HG03175 (cell line): ENCODE data around the gene PLCB1.

Experiments used
- ATAC-seq: cut with Tn5 transposase; IDR thresholded peaks from one replicate; pipeline ENCODE4 v1.9.1; 2021; ENCODE audit warnings: mild to moderate bottlenecking, moderate library complexity; ENCODE audit not compliant: unreplicated experiment

Gene PLCB1

DNA sequence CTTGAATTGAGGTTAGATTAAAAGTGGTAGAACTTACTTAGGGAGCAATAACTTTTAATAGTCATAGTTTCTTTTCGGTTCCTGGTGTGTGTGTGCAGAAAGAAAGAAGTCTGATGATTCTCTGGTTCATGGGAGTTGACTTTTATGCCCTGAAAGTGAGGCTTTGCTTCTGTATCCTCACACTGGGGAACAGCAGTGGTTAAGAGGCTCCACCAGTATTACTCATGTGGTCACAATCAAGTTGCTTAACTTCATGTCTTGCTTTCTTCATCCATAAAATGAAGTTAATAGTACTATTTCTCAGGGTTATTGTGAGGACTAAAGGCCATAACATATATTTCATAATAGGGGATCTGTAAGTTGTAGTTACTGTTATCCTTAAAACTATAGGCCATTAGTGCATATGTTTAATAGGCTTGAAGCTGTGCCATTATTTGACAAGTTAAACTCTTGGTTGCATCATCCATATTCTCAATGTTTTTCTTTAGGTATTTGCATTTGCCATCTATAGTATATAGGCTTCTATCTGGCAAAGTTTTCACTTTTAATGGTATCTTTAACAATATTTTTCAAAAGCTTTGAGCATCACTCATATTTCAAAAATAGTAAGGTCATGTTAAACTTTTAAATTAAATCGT, 262.4 kb downstream of the PLCB1 start:
- ATAC-seq: peak; percentile 86

DNA sequence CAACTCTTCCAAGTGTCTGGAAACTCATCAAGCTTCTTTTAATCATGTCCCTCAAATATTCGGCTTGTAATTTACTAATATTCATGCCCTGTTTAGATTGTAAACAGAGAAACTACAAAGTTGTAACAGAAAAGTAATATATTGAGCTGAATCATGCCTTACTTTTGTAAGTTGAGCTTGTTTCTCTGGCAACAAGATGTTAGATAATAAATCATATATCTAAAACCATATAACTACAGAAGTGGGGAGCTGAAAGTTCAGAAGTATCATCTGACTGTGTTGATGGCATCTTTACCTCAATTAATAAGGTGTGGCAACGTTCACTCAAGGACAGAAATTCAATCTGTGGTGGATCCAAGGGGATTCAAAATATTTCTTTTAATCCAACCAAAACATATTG, 263.9 kb downstream of the PLCB1 start:
- ATAC-seq: no peak

DNA sequence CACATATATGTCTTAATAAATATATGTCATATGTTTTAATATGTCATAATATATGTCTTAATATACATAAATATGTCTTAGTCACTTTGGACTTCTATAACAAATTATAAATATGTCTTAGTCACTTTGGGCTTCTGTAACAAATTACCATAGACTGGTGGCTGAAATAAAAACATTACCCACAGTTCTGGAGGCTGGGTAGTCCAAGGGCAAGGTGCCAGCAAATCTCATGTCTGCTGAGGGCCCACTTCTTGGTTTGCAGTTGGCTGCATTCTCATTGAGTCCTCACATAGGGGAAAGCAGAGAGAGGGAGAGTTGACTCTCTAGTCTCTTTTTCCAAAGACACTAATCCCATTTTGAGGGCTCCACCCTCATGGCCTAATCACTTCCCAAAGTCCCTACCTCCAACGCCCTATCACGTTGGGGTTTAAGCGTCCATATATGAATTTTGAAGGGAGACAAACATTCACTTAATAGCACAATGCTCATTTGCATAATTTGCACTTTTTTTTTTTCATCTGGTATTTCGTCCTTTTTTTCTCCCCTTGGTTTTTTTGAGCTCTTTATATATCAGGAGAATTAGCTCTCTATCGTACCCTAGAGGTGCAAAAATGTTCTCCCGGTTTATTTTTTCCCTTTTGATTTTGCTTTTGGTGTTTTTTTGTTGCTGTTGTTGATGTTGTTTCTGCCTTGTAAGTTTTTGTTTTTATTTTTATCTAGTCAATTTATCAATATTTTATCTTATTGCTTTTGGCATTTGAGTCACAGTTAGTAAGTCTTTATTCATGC, 266.4 kb downstream of the PLCB1 start:
- no peak for ATAC-seq

DNA sequence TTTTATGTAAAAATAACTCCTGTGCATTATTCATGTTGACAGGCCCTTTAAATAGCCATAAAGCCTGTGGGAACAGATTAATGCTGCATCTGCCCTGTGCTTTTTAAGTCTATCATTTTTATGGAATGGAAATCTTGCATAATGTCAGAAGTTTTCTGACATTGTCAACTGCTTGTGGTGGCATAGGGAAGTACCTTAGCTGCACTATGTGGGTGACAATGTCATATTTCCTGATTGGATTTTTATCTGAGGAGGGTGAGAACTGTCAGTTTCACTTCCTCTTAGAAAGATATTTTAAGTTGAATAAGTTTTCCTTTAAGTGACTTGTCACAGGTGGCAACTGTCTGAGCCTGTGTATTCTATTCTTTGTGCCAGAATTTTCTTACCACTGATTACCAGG, 267.9 kb downstream of the PLCB1 start:
- peak; percentile 100 for ATAC-seq

DNA sequence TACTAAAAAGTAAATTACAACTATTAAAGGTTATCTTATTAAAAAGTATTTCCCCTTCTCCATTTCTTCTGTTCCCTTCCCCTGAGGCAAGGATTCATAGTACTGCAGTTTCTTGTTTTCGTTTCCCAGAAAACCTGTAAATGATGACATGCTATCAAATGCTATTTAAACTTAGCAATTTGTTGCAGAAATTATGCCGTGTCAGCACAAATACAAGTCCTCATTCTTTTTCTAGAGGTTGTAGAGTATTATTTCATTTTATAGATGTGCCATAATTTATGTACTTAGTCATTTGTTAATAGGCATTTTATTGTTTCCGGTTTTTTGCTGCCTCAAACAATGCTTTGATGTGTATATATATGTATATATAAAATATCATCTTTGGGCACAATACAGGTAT, 268.4 kb downstream of the PLCB1 start:
- no peak for ATAC-seq

DNA sequence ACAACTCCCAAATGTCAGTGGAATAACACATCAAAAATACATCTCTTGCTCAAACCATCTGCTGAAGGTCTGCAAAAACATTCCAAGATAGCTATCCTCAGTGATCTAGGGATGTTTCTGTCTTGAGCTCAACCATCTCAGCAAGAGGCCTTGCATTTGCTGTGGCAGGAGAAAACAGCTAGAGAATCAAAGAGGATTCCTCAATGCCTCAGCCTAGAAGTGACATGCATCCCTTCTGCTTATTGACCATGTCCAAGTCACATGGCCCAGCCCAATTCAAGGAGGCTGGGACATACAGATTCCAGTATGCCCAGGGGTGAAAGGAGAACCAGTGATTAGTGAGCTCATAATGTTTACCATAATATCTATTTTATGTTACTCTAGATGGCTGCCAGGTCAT, 269.5 kb downstream of the PLCB1 start:
- ATAC-seq: no peak

DNA sequence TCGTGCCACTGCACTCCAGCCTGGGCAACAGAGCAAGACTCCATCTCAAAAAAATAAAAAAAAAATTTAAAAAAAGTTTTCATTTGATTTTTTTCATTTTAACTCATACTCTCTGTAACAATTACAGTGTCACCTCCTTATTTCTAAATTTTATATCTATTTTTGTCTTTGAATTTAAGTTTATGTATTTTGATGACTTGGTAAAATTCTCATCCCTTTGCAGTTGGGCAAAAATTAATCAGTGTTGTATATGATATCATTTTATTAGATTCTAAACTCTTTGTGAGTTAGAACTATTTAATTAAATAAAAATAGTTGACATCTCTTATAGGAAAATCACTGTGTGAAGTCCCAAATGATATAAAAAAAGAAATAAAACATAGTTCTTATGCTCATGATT, 270.7 kb downstream of the PLCB1 start:
- no peak for ATAC-seq

DNA sequence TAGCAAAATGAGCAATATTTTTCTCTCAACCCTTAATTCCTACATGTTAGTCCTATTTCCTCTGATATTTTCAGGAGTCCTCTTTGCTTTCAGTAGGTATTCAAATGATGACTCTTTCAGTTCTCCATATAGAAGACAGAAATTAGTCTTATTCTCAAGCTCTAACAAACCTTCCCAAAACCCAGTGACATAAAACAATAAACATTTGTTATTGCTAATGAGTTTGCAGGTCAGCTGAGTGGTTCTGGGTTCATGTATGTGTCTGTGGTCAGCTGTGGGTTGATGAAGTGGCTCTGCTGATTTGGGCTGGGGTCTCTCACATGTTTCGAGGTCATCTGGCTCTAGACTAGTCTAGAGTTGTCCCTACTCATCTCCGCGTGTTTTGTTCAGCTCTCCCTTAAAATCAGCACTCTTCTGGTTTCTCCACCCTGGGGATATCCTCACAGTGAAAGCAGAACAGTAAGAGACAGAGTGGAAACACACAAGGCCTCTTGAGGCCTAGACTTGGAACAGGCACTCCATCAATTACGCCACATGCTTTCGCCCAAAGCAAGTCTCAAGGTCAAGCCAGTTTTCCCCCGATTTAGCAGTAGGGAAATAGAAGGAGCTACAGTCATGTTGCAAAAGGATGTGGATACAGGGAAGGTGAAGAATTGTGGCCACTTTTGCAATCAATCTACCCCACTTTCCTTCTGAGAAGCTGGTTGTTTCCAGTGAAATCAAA, 273.0 kb downstream of the PLCB1 start:
- ATAC-seq: no peak

DNA sequence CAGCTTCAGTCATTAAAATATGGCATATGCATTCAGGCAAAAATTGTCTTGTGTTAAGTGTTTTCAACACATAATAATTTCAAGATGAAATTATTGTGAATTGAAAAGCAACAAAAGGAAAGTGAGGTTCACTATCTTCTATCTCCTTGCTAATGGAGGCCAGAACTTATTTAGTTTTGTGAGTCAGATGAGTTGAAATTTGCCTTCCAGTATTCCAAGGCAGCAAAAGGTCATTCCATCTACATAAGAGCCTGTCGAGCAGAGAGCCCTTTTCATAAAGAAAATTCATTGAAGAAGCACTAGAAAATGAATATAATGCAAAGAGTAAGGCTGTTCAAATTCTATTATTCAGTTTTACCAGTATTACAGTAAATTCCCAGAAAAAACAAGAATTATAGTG, 274.3 kb downstream of the PLCB1 start:
- ATAC-seq: no peak

DNA sequence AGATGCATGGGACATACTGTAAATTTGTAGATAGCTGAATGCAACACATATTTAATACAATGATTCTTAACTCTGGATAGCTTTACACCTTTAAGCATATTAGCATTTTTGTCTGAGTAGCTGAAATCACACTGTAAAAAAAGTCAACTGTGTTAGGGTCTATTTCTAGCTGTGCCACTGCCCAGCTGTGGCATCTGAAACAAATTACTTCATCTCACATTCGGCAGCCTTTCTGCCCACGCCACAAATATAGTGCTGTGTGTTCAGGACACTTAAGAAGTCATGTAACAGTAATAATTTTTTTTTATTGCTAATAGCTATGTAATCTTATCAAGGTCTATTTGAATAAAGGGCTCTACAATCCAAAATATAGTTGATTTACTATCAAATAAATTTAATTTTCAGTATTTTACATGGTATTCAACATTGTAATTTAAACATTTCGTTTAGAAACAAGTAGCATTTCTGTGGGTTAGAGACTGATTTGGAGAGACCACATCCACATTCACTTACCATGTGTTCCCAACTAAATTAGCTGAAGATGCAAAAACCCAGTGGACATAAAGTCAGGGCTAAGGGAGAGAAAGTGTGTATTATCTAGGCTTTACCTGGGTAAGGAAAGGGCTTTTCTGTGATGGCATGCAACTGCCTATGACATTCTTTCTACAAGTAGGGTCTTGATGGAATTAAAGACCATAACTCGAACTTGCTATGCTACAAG, 276.7 kb downstream of the PLCB1 start:
- no peak for ATAC-seq

DNA sequence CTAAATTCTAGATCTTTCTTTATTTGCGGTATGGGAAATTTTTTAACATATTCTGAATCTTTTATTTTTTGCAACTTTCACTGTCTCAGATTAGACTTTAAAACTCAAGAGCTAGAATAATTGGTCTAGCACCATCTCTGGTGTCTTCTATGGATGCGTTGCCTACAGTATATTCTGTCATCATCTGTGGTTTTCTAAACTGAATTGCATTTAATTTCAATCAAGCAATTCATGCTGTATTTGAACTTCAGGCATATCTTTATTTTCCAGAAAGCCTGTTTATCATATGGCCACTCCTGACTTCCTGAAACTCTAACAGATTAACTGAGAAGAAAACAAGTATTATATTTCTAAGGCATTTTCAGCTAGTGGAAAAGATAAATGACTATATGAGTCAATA, 281.6 kb downstream of the PLCB1 start:
- no peak for ATAC-seq

DNA sequence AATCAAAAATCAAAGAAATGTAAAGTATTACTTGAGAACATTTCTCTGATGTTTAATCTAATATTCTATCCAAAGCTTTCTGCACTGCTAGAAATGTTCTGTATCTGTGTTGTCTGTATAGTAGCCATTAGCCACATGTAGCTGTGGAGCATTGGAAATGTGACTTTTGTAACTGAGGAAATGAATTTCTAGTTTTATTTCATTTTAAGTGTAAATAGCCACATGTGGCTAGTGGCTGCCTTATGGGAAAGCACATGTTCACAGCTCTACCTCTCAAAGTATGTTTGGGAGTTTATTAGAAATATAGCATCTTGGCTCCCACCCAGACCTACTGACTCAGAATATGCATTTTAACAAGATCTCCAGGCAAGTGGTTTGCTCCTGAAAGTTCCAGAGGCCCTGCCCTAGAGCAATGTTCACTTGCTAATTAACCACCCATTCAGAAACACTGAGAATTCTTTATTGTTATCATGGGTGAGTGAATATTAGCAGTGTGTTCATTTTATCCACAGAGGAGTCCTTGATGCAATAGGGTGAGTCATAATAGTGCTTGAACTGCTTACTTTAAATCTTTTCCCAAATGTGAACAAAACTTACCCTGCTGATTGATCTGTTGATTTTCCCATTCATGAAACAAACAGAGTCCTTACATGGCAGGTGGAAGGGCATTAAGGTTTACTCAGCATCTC, 282.7 kb downstream of the PLCB1 start:
- no peak for ATAC-seq

DNA sequence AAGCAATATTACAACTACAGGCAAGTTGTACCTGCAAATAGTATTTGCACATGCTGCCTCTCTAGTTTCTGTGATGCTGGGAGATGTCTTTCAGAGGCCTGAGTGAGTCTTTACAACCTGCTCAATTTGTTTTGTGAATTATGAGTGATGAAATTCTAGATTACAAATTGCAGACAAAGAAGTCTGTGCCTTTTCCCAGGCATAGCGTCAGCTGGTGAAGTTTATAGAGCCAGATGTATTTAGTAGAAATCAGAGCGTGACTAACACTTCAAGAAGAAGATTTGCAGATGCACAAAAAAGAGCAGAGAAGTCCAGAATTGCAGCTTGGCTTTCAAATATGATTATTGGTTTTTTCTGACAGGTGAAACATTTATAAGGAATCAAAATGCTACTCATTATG, 289.9 kb downstream of the PLCB1 start:
- ATAC-seq: no peak

DNA sequence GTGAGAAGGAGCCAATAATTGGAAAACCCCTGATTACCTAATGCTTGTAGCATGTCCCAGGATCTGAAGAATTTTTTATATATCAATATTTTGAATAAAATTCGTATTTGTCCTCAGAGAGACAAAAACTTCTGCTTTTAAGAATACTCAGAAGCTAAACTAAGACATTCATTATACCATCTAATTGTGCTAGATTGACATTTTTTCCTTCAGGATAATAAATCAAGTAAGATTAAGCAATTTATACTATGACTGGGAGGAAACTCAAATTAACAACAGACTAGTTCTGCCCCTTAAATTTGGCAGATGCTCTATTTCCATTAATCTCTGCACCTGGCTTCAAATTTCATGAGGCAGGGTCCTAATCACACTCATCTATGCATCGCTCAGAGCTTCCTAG, 291.4 kb downstream of the PLCB1 start:
- ATAC-seq: no peak

DNA sequence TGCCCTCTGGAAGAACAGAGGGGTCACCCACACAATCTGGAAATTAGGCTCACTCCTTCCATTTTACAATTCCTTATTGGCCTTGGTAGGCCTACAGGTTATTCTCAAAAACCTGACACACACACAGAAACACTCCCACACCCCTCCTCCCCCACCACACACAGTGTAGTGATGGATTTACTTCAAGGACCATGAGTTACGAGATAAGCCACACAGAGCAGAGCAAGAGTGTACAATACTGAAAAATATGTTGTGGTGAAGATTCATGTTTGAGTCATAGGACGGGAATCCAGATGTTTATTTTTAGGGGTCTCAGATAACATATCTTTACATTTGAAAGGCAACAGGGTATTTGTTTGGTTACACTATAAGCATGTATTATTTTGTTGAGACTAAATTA, 291.9 kb downstream of the PLCB1 start:
- ATAC-seq: no peak

DNA sequence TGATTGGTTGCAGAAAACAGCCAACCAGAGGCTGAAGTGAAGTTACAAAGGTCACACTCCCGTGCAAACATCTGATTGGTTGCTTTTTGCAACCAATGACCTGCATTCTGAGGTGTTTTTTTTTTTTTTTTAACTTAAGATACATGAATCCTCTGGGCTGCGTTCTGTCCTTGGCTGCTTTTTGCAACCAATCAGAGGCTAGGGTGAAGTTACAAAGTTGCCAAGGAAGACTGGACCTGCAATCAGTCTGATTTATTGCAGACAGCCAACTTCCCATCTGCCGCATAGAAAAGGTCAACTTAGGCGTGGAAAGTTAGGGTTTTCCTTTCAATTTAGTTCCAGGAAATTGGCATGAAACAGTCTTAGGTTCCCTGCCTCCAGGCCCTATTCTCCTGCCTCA, 292.9 kb downstream of the PLCB1 start:
- ATAC-seq: no peak

DNA sequence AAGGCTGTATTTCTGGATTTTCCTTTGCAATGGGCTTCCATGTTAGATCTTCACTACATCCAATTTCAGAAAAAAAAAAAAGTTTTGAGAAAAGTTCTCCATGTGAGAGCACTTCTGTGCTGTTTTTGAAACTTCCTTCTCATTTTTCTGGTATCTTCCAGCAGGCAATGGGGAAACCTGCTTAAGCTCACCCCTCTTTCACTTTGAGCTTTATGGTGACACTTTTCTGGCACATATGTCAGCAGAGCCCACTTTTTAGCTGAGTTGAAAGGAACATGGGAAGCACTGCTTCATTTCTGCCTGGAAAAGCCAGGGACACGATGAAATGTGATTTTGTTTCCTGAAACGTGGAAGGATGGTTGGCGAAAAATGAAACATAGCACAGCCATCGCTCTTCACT, 293.7 kb downstream of the PLCB1 start:
- ATAC-seq: no peak

DNA sequence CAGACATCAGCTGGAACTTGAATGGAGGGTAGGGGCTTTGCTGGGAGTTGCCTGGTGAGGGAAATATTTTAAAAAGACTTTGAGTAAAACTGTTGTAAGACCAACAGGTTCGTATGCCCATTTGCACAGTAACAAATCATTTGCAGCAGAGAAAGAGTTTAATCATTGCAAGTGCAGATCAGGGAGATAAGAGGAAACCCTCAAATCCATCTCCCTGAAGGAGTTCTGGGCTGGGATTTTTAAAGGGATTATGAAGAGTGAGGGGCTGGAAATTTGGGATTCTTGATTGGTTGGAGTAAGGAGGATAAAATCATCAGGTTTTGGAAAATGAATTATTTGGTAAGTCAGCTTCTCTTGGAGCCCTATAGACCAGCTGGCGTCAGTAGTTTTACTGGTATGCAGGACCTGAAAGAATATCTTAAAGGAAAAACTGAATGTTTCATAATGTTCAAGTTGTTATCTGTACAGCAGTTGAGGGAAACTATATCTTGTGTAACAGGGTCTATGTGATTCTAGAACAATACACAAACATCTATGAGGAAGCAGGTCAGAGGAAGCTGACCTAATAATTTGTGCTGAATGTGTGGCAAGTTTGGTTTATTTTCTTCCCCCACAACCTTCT, 295.5 kb downstream of the PLCB1 start:
- ATAC-seq: no peak

DNA sequence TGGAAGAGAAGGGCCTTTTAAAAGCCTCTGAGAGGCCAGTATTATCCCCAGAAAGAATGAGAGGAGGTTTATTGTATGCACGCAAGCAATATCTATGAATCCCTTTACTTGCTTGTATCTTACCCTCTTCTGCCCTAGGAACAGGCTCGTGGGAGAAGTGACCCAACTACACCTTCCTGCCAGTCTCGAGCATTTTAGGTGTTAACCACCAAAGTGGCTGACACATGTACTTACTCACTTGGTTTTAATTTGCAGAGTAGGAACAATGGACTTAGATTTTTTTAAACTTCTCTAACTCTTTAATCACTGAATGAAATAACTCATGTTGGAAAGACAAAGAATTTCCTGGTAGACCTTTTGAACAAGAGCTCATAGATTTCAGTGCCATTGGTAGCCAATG, 296.9 kb downstream of the PLCB1 start:
- peak; percentile 66 for ATAC-seq
